HG02798 (cell line): ENCODE results near the gene SKA3.
"Not testable (repeated sequence)": the region's sequence is repeated elsewhere in the genome, so short reads cannot be mapped to it uniquely, and the experiment has no call there.

Experiments
- ATAC-seq: cut with Tn5 transposase; IDR thresholded peaks from one replicate; pipeline ENCODE4 v1.9.1; 2021; ENCODE audit warnings: mild to moderate bottlenecking; ENCODE audit not compliant: unreplicated experiment, poor library complexity

Gene SKA3

GRCh38 chr13:21173767-21174166 is 2.6 kb downstream of the SKA3 start:
- not testable (repeated sequence) for ATAC-seq

DNA sequence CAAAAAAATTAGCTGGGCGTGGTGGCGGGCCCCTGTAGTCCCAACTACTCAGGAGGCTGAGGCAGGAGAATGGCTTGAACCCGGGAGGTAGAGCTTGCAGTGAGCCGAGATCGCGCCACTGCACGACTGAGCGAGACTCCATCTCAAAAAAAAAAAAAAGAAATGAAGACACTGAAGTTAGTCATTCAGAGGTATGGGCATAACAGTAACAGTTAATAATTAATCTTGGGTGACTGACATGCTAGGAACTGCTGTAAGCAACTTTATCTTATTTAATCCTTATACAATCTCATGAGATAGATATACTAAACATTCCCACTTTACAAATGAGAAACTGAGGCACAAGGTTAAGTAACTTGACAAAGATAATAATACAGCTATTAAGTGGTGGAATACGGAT is 4.9 kb downstream of the SKA3 start:
- no peak for ATAC-seq

GRCh38 chr13:21165606-21166005 is 10.7 kb downstream of the SKA3 start:
- ATAC-seq: not testable (repeated sequence)

GRCh38 chr13:21164631-21165030 is 11.7 kb downstream of the SKA3 start:
- ATAC-seq: no peak

DNA sequence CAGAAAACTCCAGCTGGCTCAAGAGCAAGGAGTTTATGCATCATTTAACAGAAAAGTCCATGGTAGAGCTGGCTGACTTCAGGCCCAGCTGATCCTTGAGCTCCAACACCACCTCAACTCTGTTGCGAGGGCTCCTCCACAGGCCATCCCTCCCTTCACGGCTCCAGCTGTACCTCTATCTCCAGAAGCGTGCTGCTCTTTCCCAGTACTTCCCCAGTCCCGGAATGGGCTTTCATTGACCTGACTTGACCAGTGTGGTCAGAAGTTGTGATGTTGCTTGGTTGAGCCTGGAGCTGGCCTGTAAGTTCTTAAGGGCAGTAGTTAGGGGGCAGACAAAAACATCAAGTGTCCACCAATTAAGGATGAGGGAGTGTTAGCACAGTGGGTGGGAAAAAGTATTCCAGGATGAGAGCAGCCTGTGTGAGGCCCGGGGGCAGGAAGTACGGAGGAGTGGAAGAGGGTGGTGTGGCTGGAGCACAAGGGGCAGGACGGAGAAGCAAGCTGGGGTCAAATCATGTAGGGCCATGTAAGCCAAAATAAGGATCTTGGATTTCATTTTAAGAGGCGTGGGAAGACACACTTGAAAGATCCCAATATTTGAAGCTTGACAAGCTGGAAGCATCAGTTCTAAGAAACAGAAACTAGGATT is 24.0 kb downstream of the SKA3 start:
- no peak for ATAC-seq

- no peak for ATAC-seq
These were observed 26.3 kb downstream of the SKA3 start for GRCh38 chr13:21150013-21150412.

- no peak for ATAC-seq
These were observed 26.8 kb downstream of the SKA3 start for GRCh38 chr13:21149568-21149967.

- no peak for ATAC-seq
These were observed 27.6 kb downstream of the SKA3 start for GRCh38 chr13:21148557-21149258.

- no peak for ATAC-seq
These were observed 28.5 kb downstream of the SKA3 start for GRCh38 chr13:21147827-21148226.

GRCh38 chr13:21142766-21143165 is 33.6 kb downstream of the SKA3 start:
- no peak for ATAC-seq

DNA sequence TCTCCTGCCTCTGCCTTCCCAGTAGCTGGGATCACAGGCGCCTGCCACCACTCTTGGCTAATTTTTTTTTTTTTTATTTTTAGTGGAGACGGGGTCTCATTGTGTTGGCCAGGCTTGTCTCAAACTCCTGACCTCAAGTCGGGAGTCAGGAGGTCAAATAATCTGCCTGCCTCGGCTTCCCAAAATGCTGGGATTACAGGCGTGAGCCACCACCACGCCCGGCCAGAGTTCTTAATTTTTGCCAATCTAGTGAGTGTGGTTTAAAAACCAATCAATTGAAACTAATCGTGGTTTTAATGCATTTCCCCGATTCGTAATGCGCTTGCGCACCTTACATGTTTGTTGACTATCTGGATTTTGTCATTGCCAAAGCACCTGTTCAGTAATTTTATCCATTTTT is 37.0 kb downstream of the SKA3 start:
- no peak for ATAC-seq

DNA sequence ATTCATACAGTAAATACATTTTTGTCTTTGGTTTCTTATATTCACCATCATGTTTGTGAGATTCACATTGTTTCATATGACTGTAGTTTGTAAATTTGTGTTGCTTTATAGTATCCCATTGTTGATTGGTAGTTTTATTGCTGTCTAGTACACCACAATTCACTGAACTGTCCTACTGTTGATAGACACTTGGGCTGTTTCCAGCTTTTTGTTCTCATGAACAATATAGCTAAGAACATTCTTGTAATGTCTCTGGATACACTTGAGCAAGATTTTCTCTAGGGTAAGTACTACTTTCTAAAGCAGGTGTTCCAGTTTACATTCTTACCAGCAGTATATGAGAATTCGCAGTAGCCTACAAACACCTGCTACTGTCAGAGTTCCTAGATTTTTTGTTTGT is 37.8 kb downstream of the SKA3 start:
- no peak for ATAC-seq

- no peak for ATAC-seq
These were observed 38.7 kb downstream of the SKA3 start for GRCh38 chr13:21137696-21138095.

GRCh38 chr13:21135833-21136232 is 40.5 kb downstream of the SKA3 start:
- ATAC-seq: not testable (repeated sequence)

GRCh38 chr13:21134475-21134874 is 41.9 kb downstream of the SKA3 start:
- no peak for ATAC-seq

DNA sequence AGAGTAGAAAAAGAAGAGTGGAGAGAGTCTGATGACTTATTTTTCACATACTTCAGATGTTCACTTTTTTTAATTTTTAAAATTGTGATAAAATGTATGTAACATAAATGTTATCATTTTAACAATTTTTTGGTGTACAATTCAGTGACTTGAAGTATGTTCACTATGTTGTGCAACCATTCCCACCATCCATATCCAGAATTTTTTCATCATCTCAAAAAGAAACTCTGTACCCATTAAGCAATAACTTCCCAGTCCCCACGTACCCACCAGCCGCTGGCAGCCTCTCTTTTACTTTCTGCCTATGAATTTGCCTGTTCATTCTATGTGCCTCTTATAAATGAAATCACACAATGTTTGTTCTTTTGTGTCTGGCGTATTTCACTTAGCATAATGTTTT is 43.3 kb downstream of the SKA3 start:
- ATAC-seq: no peak

DNA sequence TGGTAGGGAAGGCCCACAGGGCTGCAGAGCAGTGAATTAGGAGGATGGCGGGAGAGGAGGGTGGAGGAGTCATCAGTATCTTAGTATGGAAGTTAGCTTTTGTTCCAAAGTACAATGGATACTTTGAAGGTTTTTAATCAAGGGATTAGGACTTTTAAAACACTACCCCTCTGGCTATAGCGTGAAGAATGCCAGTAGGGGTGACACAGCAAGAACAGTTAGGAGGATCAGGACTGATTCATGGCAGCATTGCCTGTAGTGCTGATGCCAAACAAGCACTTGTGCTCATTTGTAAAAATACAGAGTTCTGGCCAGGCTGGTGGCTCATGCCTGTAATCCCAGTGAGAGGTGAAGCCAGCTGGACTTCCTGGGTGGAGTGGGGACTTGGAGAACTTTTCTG is 46.2 kb downstream of the SKA3 start:
- ATAC-seq: no peak

DNA sequence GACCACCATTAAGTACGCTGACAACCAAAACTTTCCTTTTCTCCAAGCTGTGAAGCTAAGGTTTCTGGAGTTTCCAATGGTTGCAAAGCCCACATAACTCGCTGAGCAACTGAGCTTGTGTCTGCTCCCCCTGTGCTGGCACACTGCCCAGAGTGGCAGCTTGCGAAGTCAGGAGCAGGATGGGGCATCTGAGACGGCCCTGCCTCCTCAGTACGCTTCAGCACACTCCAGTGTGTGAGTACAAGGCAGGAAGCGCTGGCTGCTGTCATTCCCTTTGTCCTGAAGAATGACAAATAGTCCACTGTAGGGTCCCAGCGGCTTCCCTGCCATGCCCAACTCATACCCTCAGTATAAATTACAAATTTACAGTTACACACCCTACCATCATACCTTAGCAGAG is 51.5 kb downstream of the SKA3 start:
- ATAC-seq: no peak

GRCh38 chr13:21123956-21124355 is 52.4 kb downstream of the SKA3 start:
- no peak for ATAC-seq

DNA sequence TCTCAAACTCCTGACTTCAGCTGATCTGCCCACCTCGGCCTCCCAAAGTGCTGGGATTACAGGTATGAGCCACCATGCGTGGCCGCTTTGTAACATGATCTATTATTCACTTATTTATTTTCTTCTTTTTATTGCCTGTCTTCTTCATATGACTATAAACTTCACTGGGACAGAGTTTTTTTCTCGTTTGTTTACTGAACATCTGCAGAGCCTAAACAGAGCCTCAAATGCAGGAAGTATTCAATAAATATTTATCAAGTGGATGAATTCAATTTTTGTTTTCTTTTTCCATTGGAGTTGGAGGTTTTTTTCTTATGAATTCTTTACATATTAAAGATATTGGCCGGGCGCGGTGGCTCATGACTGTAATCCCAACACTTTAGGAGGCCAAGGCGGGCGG is 54.7 kb downstream of the SKA3 start:
- no peak for ATAC-seq

- no peak for ATAC-seq
These were observed 56.2 kb downstream of the SKA3 start for GRCh38 chr13:21120191-21120590.

GRCh38 chr13:21119526-21119925 is 56.8 kb downstream of the SKA3 start:
- no peak for ATAC-seq
